ENCODE results near the gene PPP1R9A. TPM values are rescaled to one million over a fixed set of nuclear protein-coding genes. Genes with fewer than 3 reads are reported as not detected.

Gene PPP1R9A
- total RNA-seq, result 0.07 and 0.78 TPM in 2 replicates

DNA sequence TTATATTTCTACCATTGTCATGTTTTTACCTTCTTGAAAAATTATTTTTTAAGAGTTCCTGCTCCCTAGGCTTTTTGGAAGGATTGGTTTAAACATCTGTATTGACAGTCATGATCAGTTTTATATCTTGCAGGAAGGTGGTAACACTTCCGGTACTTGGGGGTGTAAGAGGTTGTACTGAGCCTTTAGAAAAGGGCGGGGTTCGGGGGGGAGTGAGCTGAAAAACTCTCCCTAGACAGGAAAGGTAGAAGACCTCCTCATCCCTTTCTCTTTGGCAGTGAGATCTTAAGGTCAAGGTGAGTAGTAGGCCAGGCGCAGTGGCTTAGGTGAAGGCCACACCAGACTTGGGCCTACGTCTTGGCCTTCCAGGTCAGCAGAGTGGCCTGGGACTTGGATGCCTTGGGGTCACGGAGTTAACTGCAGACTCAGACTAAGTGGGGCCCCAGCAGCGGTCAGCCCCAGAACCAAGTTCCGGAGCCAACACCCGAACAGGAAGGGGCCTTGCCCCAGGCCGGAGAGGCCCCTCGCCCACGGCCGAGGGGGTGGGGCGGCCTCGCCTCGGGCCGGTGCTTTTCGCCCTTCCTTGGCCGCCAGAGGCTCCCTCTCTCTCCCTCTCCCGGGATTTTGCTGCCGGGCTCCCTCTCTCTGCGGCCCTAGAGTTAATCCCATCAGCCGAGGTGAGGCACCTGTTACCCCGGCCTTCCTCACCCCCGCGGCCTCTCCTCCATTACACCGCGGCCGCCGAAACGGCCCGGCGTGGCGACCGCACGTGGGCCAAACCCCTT, at the start of gene PPP1R9A:
Gene PPP1R9A (plus strand): TSS at position 569 of the 785 bp plus-strand sequence. CDS start 2,520 bp downstream, outside the sequence.

DNA sequence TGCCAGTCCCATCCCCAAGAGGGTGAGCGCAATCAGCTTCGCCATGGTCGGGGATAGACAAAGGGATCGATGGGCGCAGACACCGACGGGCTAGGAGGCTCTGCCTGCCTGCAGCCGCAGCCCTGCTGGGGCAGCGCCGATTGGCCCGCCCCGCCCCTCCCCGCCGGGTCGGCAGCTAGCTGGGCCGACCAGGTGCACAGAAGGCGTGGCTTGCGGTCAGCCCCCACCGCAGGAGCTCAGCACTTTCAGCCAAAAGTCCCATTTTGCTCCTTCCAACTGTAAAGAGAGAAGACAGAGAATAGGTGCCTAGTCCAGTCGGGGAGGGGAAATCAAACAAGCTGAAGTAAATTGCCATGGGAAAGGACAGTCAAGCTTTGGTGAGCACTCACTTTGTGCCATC, 417.0 kb downstream of the PPP1R9A start, which contains the start of gene PON1:
Gene PON1 (minus strand): TSS at position 102 of the 400 bp plus-strand sequence. CDS start 57 bp downstream, at position 45.

